UCSD-AML1 (cell line): ENCODE results near the gene MIF4GD.
"Not testable (repeated sequence)": the region's sequence is repeated elsewhere in the genome, so short reads cannot be mapped to it uniquely, and the experiment has no call there.

Experiments used
- DNase-seq: peaks from one replicate; lab custom pipeline; 2025; ENCODE audit not compliant: unreplicated experiment; lab: John Stamatoyannopoulos, UW

The MIF4GD gene

DNA sequence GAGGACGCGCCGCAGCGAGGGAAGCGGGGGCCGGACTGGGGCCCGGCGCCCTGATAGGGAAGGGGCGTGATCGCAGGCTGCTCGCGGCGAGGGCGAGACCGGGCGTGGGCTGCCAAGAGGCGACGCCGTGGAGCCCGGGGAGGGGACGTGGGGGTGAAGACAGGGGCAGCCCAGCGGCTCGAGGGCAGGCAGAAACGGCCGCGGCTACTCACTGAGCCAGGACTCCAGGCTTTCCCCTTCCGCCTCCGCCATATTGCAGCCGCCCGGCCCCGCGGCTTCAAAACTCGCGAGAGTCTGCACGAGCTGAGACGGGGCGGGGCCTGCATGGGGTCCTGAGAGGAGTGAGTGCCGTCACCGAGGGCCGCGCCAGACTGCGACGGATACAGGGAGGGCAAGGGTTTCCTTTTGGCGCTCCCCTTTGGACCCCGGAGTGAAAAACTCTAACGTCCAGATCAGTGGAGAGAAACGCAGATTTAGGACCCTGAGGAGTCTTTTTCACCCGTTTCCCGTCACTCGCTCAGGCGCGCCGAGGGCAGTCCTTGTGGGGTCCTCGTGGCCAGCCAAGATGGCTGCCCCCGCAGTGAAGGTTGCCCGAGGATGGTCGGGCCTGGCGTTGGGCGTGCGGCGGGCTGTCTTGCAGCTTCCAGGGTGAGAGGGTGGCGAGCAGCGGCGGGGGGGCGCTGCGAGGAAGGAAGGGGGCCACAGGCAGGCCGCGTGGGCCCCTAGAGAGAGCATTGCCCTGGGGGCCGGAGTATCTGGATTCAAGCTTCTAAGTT lies 9.5 kb downstream of the MIF4GD start, which contains the start of the genes GGA3 and MRPS7:
Gene GGA3 (minus strand): TSS at position 271 of the 776 bp plus-strand sequence. CDS start 19 bp downstream, at position 252.
Gene MRPS7 (plus strand): TSS at position 544 of the 776 bp plus-strand sequence. CDS start 22 bp downstream, at position 566.
- peak; percentile 94 for DNase-seq

DNA sequence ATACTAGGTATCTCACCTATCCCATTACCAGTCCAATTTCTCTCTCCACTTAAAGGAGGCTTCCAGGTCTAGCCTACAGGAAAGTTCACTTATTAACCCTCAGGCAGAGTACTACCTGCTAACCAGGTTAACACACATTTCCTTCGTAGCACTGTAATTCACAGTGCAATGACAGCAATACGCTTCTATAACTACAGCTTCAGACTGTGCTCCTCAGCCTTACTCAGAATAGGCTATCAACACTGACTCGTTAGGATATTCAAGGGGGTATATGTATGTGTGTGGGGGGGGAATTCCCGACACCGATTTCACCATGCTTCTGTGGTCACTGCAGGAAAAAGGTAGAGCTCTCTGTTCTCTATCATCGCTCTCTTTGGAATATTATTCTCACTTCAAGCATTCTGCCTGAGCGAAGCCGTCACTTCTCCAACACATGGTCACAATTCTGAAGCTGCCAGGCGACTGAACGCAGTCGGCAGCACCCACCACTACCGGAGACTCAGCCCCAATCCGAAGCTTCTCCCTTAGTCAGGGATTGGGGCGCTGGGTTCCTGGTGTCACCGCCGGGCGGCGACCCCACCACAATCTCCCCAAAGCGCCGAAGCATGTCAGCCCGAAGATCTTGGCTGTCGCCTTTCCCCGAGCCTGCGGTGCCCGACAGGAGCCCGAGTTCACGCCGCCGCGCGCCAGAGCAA lies 10.2 kb downstream of the MIF4GD start:
- no peak for DNase-seq

DNA sequence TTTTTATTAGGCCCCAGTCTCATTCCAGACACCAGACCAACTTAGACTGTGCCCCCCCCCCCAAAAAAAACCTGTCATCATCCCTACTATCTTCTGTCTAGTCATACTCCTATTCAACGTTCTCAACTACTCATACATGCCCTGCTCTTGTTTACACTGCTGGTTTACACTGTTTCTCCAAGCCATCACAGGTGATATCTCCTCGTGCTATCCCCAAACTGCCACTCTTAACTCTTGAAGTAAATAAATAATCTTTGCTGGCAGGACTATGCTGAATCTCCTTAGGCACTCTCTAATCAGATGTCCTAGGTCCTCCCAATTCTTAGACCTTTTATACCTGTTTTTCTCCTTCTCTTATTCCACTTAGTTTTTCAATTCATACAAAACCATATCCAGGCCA lies 13.8 kb downstream of the MIF4GD start:
- DNase-seq: not testable (repeated sequence)

DNA sequence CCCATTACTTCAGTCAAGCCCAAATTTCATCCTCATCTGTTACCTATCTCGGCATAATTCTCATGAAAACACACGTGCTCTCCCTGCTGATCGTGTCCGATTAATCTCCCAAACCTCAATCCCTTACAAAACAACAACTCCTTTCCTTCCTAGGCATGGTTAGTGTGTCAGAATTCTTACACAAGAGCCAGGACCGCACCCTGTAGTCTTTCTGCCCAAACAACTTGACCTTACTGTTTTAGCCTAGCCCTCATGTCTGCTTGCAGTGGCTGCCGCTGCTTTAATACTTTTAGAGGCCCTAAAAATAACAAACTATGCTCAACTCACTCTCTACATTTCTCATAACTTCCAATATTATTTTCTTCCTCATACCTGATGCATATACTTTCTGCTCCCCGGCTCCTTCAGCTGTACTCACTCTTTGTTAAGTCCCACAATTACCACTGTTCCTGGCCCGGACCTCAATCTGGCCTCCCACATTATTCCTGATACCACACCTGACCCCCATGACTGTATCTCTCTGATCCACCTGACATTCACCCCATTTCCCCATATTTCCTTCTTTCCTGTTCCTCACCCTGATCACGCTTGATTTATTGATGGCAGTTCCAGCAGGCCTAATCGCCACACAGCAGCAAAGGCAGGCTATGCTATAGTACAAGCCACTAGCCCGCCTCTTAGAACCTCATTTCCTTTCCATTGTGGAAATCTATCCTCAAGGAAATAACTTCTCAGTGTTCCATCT lies 14.9 kb downstream of the MIF4GD start:
- DNase-seq: not testable (repeated sequence)

DNA sequence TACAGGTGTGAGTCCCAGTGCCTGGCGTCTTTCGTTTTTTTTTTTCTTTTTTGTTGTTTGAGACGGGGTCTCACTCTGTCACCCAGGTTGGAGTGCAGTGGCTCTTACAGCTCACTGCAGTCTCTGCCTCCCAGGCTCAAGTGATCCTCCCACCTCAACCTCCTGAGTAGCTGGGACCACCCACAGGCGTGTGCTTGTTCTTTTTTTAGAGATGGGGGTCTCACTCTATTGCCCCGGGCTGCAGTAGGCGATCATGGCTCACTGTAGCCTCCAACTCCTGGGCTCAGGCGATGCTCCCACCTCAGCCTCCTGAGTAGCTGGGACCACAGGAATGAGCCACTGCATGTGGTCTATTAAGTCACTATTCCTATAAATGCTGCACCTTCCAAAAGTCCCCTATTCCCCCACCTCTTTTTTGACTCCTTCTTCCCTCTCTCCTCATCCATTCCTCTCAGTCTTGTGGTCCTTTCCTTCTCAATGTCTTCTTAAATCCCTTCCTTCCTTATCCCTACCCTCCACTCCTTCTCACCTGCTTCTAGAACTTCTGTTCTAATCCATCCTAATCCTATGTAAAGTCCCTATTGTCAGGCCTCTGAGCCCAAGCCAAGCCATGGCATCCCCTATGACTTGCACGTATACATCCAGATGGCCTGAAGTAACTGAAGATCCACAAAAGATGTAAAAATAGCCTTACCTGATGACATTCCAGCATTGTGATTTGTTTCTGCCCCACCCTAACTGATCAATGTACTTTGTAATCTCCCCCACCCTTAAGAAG lies 18.8 kb downstream of the MIF4GD start:
- no peak for DNase-seq

DNA sequence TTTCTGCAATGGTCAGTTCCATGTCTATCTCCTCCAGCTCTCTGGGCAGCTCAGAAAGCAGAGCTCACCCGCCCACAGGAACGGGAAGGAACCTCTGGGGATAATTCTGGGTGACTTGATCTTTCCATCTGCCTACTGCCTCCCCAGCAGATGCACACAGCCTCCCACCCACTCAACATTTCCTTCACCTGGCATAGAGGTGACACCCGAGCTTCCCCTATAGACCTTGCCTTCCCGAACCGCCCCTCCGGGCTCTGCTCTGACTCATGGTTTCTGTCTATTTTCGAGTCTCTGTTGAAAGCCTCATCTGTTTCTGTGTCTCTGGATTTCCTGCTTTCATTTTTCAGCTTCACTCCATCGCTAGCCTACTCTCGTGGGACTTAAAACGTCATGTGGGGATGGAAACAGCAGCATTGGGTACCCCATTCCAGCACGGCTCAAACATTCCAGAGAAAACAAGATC lies 21.0 kb downstream of the MIF4GD start:
- DNase-seq: peak; percentile 48

DNA sequence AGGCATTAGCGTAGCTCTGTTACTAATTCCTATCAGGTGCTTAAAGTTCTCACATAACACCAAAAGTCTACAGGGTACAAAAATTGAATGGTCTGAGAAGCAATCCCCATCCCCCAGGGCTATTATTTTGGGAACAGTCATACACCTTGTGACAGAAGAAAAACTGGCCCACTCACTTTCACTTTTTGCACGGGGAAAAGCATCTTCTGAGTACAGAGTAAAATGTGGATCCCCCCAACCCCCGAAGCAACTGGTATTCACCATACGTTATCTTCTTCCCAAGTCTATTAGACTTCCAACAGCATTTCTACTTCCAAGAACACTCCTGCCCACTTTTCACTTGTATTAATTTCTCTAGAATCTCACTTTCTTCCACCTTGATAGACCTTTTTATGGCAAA lies 21.5 kb downstream of the MIF4GD start:
- DNase-seq: no peak

DNA sequence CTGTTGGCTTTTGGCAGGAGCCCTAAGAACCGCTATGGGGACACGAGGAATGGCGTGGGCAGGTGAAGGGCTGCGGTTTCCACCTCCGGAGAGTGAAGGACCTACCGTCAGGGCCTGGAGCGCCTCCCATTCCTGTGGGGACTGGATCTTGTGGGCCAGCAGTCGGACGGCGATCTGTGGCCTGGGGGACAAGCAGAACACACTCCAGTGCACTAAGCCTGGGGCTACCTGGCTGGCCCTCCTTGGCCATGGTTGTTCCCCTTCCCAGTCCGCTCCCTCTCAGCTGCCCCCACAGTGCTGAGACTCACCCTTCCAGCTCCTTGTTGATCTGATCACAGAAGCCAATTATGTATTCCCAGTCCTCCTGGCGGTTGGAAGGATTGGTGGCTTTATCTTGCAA lies 24.6 kb downstream of the MIF4GD start:
- DNase-seq: no peak

DNA sequence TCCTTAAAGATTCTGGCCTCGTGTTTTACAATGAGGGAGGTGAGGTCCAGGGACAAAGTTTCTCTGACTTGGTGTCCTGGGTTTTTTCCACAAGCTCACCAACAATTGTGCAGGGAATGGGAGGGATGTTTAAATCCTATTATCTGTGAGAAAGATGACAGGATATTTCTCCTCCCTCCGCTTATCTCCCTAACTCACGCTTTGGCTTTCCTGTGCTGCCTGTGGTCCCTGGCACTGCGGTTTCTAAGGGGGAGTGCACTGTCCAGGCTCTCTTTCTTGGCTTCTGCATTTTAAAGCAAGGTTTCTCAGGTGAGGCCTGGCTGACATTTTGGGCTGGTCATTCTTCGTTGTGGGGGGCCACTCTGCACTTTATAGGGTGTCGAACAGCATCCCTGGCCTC lies 26.0 kb downstream of the MIF4GD start:
- no peak for DNase-seq

DNA sequence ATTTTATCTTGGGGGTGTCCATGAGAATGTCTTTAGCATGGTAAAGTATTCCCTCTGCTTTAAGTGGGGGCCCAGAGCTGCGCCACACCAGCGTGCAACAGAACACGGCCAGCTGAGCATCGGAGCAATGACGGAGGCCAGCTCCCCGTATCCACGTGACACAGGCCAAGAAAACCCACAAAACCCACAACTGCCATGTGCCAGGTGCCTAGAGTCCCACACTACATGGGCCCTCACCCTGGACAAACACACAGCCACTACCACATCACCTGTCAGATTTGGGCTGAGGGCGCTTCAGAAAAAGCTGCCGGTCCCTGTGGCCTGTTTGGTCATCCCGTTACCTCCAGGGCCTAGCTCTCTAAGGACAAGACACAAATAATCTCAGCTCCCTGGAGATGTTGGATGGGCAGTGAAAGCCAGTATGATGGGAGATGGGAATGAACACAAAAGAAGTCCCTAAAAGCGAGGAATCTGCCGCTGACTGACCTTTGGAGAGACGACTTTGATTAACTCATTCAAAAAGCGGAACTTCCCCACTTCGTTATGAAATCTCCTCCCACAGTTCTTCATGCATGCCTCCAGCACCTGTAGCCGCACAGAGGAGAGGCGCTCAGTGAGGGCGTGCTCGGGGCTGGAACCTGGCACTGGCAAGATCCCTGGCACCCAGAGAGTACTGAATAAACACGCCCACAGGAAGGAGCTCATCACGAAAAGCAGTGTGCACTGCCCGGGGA lies 26.7 kb downstream of the MIF4GD start:
- no peak for DNase-seq

DNA sequence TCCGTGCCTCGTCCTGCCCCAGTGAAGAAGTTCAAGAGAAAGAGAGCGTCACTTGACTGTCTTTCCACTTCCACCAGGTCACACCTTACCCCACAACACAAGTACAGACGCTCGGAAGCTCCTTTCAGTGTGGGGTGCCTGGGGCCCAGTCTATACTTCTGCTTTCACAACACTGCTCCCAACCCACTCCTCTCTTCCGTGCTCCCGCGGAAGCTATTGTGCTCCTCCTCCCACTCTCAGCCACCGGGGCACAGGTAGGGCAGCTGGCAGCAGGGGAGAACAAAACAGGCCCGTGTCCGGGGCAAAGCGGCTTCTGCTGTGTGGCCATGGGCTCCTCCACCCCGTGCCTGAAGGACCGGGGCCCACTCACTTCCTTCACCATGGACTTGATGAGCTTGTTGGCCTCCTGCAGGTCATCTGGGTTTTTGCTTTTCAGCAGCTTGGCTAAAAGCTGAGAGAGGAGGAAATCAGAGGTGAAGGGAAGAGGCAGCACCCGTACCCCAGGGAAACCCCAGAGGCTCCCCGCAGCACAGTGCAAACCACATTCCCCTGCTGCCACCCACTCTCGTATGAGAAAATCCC lies 28.5 kb downstream of the MIF4GD start:
- DNase-seq: no peak

DNA sequence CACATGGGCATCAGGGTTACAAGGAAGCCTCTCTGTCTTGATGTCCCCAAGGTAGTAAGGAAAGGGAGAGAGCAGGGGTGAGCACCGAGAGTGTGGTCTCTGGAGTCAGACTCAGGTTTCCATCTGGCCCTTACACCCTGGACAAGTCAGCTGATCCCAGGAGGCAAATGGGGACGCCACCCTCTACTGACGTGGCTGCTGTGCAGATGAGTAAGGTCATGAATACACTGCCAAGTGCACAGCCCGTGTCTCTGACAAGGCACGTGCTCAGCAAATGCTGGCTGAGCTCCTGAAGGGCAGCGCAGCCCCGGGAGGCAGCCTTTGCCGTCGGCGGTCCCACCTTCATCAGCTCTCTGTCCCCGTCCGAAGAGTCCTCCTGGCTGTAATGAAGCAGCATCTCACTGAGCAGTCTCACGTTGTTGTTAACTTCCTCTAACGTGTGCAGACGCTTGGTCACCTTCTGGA lies 29.0 kb downstream of the MIF4GD start:
- DNase-seq: no peak

DNA sequence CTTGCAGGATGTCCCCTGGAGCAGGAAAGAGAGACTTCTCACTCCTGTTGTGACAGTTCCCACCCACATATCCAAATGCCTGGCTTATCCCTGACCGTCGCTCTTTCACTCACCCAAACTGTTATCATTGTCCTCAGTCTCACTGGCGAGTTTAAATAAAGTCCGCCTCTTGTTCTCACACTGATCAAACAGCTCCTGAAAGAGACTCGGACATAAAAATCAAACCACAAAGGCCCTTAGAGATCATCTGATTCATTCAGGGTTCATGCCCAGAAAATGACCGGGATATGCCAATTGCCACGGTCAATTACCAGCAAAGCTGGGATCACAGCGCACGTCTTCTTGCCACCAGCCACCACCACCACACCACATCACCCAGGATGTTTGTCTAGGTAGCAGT lies 29.5 kb downstream of the MIF4GD start:
- DNase-seq: no peak

DNA sequence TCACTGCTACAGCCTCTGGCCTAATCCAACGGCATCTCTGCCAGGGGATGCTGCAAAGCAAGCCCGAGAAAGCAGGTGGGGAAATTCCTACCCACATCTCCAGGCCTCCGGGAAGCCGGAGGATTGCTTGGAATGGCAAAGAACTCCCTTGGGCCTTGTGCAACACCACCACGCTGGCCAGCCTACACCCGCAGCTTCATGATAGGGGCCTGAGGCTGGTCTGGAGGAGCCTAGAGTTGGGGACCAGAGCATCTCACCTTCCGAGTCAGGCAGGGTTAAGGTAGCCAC lies 29.9 kb downstream of the MIF4GD start:
- DNase-seq: no peak

DNA sequence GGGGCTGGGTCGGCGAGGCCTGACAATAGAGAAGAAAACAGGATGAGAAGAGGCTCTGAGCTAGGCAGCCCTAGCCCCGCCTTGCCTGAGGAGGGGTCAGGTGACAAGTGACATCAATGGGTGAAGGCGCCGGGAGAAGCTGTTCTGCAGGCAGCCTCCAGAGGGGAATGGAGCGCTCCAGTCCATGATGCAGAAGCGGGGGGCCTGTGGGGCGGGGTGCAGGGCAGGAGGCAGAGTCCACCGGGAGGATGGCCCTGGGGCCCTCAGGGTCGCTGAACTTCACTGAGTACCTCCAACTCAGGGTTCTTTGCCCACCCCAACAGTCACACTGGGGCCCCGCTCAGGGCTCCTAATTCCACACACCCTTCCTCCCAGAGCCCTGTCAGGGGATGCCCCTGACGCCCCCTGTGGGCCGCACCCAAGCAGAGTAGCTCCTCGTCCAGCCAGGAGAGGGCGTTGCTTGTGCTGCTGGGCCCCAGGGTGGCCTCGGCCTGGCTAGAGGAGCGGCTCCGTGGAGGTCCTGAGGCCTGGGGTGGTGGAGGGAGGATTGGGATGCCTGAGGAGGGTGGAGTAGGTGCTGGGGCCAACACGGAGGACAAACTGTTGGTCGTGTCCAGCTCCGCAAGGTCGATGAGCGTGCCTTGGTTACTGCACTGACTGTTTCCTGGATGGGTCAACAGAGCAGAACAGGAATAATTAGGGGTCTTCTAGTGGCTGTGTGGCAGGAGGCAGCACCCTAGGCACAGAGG lies 30.5 kb downstream of the MIF4GD start:
- peak; percentile 53 for DNase-seq

DNA sequence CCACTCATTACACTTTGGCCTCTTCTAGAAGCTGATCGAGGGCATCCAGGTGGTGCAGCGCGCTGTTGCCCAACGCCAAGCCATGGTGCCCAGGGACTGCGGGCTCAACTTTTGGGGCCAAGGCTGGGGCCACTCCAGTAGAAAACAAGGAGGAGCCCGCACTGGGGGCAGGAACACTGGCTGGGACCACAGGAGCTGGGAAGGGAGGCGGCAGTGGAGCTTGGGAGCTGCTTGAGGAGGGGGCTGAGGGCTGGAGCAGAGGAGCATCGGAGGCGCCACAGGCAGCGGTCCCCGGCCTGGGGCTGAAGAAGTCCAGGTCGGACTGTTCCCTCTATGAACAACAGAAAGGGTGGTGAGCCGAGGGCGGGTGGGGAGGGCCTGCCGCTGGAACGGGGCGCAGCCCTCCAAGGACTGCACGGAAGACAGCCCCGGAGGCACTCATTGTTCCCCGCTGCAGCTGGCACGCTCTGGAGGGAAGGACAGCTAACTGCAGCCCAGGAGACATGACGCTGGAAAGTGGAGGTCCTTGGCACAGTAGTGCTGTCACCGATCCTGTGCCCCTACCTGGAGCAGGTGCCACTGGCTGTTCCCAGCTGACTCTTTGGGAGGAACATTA lies 31.1 kb downstream of the MIF4GD start:
- DNase-seq: no peak

DNA sequence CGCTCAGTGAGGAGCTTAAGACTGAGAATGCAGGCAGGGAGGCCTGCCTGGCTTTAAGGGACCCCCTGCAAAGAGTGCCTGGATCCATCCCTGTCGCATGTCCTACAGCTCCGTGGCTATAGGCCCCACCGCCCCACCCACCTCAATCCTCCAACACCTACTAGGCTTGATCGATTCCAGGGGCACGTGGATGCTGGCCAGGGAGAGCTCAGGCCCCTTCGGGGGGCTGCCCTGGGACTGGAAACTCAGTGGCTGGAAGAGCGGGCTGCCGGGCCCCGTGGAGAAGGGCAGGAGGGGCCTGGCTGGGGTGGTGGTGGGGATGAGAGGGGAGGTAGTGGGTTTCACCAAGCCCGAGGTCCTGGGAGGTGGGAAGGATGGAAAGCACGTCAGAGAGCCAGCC lies 31.8 kb downstream of the MIF4GD start:
- no peak for DNase-seq

DNA sequence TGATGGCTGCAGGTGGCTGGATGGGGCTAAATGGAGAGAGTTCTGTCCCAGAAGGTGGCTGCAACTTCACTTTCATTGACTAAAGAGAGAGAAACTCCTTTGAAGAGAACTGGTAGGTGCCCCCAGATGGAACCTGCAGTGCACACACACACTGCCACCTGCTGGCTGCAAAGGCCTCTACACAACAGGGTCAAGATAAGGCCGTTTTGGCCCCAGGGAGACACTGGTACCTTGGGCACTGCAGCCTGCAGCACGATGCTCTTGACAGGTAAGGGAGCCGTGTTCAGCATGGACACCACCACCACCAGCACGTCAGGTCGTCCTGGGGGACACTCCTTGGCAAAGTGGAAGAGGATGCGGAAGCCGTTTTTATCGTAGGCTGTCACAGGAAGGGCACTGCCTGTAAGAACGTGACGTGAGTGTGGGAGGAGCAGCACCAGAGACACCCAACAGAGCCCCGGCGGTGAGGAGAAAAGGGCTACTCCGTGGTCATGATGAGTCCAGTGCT lies 32.3 kb downstream of the MIF4GD start:
- peak; percentile 45 for DNase-seq
